Measurements from ENCODE around the gene COX6A2. TPM values are rescaled to one million over a fixed set of nuclear protein-coding genes. Genes with fewer than 3 reads are reported as not detected.

Gene COX6A2
- total and polyA plus RNA-seq, 12 donors: 2.8 to 5.2 TPM; not detected in 10

GRCh38 chr16:31423801-31424200 is 4.4 kb downstream of the COX6A2 start:
- DNase-seq: no peak
- WGBS, 4 donors: 69 to 86% (median 74%) methylated on average over 10 to 12 of the region's 12 CpGs
- Histone ChIP-seq H3K27me3 (no peaks in the 10 kb centered on the region), H3K4me3 (no peak overlapping the region), H3K4me1 (replicated peaks in 1 of 2) (peaks cover 0 to 5% of the 10 kb centered on the region in 2 donors), H3K9me3 (replicated peaks in 1 of 3) (no peaks in the 10 kb centered on the region), H3K36me3 (replicated peaks in 1 of 2) (no peaks in the 10 kb centered on the region), H3K27ac (no peak overlapping the region)
- intact Hi-C loops (cut with DNase I): no loop called here
- TF ChIP-seq POLR2A (IDR thresholded peaks at IDR 0.05) (no peak), CTCF (IDR thresholded peaks at IDR 0.05) (no peak)

- no peak overlapping the region for H3K27ac ChIP-seq
- 65 to 86% (median 73%) methylated on average over 1 to 3 of the region's 3 CpGs for WGBS, 4 donors
- no peak overlapping the region for H3K4me3 ChIP-seq
- no peaks in the 10 kb centered on the region for H3K9me3 ChIP-seq (replicated peaks in 1 of 3)
- TF ChIP-seq CTCF (IDR thresholded peaks at IDR 0.05): no peak
- no peak for TF ChIP-seq POLR2A (IDR thresholded peaks at IDR 0.05)
- H3K36me3 ChIP-seq (replicated peaks in 1 of 2): no peaks in the 10 kb centered on the region
- H3K4me1 ChIP-seq (replicated peaks in 1 of 2): peaks cover 0 to 5% of the 10 kb centered on the region in 2 donors
- H3K27me3 ChIP-seq: no peaks in the 10 kb centered on the region
- no peak for DNase-seq
- intact Hi-C loops (cut with DNase I): no loop called here
Observed at GRCh38 chr16:31423241-31423640, 4.9 kb downstream of the COX6A2 start.

- WGBS, 4 donors: 60 to 74% (median 64%) methylated on average over 5 to 6 of the region's 6 CpGs
- Histone ChIP-seq H3K36me3 (replicated peaks in 1 of 2) (no peaks in the 10 kb centered on the region), H3K4me3 (no peak overlapping the region), H3K27me3 (no peaks in the 10 kb centered on the region), H3K27ac (no peak overlapping the region), H3K4me1 (replicated peaks in 1 of 2) (no peaks in the 10 kb centered on the region), H3K9me3 (replicated peaks in 1 of 3) (no peaks in the 10 kb centered on the region)
- intact Hi-C loops (cut with DNase I): no loop called here
- DNase-seq: no peak
- TF ChIP-seq POLR2A (IDR thresholded peaks at IDR 0.05) (no peak), CTCF (IDR thresholded peaks at IDR 0.05) (no peak)
Observed at GRCh38 chr16:31421587-31421986, 6.6 kb downstream of the COX6A2 start.

- Histone ChIP-seq H3K27ac (no peak overlapping the region), H3K27me3 (no peaks in the 10 kb centered on the region), H3K9me3 (replicated peaks in 1 of 3) (no peaks in the 10 kb centered on the region), H3K4me3 (no peak overlapping the region), H3K4me1 (replicated peaks in 1 of 2) (no peaks in the 10 kb centered on the region), H3K36me3 (replicated peaks in 1 of 2) (no peaks in the 10 kb centered on the region)
- TF ChIP-seq POLR2A (IDR thresholded peaks at IDR 0.05) (no peak), CTCF (IDR thresholded peaks at IDR 0.05) (no peak)
- WGBS, 4 donors: 67 to 81% (median 69%) methylated on average over 3 of the region's 3 CpGs
- intact Hi-C loops (cut with DNase I): no loop called here
- no peak for DNase-seq
Observed at GRCh38 chr16:31420037-31420436, 8.1 kb downstream of the COX6A2 start.

All from adrenal gland (tissue), 12 donors.